Tibial nerve (tissue), 3 donors: Measurements from ENCODE around the gene LCT.

ENCODE experiments used
- POLR2A ChIP-seq, 2 donors: fragments of 450-650 bp; IDR thresholded peaks; one replicate each; pipeline ENCODE4 v1.6.1; 2017; ENCODE audit warnings: antibody characterized with exemption in 2 of 2, mild to moderate bottlenecking in 2 of 2, moderate library complexity in 2 of 2
- TF ChIP-seq, protein P1 (sequence below), 5 experiments: fragments of 200-600 bp in 3 of 5; fragments of 450-650 bp in 2 of 5; sonication (generic) in 3 of 5; IDR thresholded peaks; one replicate each; pipeline ENCODE4 v1.5.1; 2016 to 2019; ENCODE audit warnings: antibody characterized with exemption in 5 of 5, mild to moderate bottlenecking in 3 of 5, moderate library complexity in 2 of 5

- TF ChIP-seq, protein P1, sequence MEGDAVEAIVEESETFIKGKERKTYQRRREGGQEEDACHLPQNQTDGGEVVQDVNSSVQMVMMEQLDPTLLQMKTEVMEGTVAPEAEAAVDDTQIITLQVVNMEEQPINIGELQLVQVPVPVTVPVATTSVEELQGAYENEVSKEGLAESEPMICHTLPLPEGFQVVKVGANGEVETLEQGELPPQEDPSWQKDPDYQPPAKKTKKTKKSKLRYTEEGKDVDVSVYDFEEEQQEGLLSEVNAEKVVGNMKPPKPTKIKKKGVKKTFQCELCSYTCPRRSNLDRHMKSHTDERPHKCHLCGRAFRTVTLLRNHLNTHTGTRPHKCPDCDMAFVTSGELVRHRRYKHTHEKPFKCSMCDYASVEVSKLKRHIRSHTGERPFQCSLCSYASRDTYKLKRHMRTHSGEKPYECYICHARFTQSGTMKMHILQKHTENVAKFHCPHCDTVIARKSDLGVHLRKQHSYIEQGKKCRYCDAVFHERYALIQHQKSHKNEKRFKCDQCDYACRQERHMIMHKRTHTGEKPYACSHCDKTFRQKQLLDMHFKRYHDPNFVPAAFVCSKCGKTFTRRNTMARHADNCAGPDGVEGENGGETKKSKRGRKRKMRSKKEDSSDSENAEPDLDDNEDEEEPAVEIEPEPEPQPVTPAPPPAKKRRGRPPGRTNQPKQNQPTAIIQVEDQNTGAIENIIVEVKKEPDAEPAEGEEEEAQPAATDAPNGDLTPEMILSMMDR (IDR thresholded peaks at IDR 0.05): no peak
- TF ChIP-seq POLR2A (IDR thresholded peaks at IDR 0.05): no peak
Observed at GRCh38 chr2:135845257-135845656, 8.3 kb upstream of the LCT start.
